Activated T-helper 9 cell treated with anti-CD3 and anti-CD28 coated beads, Interleukin-2, amount 50 U/mL, for 16 hours (primary cell): Measurements from ENCODE around the gene NOSTRIN.
"Not testable (repeated sequence)": the region's sequence is repeated elsewhere in the genome, so short reads cannot be mapped to it uniquely, and the experiment has no call there.

Source experiments
- DNase-seq: peaks from one replicate; pipeline ENCODE4 v3.0.0-alpha.2; 2020; ENCODE audit warnings: low read depth

The NOSTRIN gene

DNA sequence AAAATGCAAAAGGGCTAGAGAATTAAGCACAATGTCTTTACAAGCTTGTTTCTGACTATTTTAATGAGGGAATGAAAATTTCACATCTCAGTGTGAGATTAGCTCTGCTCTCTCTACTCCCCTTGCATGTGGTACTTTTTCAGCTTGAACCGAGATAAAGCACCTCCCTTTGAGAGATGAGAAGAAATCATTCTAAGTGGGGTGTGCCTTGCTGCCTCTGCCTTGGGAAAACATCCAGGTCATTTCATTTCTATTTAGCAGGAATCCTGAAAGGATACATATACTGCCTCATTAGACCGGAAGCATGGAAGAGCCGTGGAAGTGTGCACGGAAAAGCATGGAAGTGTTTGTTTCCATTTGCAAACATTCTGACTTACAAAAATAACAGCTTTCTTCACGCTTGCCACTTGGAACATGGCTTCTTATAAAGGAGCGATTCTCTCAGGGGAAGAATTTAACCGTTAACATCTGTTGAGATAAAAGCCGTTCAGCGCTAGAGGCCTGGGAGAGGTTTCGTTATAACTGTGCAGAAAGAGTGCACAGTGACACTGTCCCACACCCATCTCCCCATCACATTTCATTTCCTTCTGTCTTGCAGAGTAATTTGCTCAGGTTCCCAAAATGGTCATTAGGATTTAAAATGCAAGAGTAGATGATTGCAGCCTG is 16.7 kb downstream of the NOSTRIN start:
- no peak for DNase-seq

DNA sequence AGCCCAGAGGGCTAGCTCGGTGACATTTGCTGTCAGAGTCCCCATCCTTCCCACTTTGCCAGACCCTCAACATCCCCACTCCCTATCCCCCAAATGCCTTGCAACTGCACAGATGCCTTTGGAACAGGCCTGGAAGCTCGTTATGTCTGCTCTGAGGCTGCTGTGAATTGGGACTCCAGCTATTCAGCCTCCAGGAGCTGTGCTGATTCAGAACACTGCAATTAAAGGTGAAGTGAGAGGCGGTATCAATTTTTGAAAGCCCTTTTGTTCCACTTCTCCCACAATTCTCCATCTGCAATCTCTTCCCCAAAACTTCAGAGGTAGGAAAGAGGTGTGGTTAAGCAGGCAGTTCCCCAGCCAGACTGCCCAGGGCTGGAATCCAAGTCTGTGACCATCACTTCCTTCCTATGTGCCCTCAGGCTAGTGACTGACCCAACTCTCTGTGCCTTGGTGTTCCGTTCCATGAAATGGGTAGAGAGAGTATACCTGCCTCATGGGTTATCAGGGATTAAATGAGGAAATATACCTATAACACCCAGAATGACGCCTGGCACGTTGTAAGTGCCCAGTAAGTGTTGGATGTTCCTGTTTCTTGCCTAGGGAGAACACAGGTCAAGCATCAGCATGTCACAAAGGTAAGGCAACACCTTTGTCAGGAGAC is 17.5 kb downstream of the NOSTRIN start:
- DNase-seq: no peak

DNA sequence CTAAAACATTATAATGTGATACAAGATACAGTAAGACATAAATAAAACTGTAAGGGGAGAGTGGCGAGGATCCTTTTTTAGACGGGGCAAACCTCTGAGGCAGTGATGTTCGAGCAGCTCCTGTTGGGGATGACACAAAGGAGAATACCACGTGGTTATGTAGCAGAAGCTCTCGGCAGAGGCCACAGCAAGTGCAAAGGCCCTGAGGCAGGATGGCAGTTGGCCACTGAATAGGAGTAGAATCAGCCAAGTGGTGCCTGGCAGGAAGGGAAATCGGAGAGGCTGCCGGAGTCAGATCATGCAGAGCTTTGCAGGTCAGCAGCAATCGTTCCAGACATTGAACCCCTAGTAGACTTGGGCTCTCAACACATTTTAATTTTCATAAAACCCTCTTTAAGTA is 19.1 kb downstream of the NOSTRIN start:
- DNase-seq: no peak

DNA sequence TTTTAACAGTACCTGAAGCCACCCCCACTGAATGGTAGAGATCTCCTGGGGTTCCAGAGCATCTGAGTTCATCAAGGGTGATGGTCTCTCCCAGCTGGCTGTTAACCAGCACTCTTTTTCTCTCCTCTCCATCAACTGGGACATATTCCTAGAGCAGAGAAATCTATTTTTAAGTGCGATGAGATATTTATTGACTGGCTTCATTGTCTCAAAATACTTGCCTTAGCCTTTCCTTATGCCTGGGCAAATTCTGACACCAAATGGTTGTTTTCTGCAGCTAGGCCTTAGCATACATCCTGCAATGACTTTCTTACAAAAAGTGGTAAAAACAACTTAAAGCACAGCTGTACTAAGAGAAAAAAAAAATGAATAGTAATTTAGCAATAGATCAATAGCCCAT is 19.6 kb downstream of the NOSTRIN start:
- DNase-seq: no peak

DNA sequence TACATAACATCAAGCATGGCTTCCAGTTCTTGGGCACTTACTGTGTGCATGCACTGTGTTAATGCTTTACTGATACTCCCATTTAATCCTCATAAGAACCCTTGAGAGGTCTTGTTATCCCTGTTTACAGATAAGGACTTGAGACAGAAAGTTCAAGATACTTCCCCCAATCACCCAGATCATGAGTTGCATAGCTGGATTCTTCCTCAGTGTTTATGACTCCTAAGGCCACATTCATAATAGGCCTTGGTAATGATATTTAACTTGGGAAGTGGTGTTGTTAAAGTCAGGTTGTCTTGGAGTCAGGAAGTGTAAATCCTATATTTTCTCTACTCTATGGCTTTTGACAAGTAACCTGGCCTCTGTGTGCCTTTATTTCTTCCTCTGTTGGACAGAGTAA is 22.7 kb downstream of the NOSTRIN start:
- DNase-seq: no peak

DNA sequence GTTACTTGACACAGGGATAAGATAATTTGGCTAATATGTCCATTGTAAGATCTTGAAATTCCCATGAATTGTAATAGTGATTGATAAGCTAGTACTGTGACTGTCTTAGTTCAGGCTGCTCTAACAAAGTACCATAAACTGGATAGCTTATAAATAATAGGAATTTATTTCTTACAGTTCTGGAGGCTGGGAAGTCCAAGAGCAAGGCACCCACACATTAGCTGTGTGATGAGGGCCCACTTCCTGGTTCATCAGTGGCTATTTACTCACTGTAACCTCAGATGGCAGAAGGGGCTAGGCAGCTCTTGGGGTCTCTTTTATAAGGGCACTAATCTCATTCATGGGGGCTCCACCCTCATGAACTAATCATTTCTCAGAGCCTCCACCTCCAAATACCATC is 28.5 kb downstream of the NOSTRIN start:
- DNase-seq: no peak

DNA sequence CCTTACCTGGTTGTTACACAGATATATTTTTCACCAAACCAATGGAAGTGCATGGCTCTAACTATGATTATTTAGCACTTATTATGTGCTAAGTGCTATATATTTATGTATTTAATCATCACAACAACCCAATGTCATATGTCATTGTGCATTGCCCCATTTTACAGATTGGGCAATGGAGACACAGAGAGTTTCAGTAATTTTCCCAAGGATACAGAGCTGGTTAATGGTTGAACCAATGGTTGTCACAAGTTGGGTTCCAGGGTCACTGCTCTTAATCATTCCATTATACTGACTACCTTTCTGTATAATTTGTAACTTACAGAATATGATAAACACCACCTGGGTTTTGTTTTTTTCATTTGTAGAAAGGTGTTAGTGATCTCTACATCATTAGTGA is 29.2 kb downstream of the NOSTRIN start:
- DNase-seq: no peak

DNA sequence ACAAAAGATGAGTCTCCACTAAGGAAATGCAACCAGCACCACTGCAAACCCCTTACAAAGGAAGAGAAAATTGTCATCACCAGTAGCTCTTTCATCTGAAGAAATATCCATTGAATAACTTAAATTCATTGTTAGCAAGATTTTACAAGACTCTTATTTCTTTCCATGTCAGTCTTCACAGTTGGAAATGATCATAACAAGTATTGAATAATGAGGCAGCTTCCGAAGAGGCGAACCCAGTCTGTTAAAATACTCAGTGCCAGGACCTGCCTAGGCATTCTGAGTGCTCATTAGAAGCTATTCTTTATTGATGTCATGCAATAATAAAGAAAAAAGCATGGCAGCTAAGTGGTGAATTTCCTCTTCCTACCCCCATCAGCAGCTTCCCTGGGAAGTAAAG is 33.5 kb downstream of the NOSTRIN start:
- no peak for DNase-seq

DNA sequence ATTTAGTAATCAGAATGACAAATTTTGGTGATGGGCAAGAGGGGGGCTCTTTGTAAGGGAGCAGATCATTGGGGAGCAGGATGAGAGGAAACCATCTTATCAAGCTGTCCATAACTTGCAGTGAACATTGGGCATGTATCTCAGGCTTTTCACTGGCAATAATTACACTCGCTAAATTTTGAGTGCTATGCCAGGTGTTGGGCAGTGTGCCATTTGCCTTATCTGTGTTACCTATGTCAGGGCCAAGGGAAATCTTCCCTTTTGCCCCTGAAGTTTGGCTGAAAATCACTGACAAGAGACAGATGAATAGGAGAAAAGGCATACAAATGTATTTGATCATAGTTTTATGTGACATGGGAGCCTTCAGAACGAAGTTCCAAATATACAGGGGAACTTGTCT is 39.0 kb downstream of the NOSTRIN start:
- DNase-seq: no peak

DNA sequence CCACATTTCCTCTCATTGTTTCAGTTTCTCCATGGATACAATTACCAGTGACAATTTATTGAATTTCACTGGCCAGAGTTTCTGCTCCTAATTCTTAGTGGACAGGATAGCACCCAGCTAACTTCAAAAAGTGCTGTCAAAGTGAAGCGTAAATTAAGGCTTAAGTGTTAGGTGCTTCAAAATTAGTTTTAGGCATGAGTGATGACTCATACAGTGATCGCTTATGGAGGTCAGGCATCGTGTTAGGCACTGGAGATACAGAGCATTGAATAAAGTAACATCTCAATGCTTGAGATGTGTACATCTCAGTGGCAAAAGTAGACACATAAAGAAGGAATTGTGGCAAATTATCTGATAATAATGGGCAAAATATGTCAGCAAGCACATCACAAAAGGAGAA is 40.8 kb downstream of the NOSTRIN start:
- DNase-seq: no peak

DNA sequence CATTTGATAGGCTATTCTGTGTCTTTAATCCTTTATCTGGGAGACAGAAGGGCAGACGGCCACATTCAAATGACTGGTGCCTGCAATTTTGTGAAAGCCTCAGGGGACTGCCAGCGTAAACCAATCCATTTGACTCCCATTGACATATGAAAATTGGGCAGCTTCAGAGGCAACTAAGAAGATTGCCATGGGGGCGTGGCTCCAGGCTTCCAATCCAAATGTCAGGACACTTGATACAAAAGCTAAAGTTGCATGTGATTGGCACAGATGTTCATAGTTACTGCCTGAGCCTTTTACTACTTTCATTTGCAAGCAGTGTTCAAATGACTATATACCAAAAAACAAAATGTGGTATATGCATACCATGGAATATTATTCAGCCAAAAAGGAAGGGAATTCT is 45.8 kb downstream of the NOSTRIN start:
- no peak for DNase-seq

DNA sequence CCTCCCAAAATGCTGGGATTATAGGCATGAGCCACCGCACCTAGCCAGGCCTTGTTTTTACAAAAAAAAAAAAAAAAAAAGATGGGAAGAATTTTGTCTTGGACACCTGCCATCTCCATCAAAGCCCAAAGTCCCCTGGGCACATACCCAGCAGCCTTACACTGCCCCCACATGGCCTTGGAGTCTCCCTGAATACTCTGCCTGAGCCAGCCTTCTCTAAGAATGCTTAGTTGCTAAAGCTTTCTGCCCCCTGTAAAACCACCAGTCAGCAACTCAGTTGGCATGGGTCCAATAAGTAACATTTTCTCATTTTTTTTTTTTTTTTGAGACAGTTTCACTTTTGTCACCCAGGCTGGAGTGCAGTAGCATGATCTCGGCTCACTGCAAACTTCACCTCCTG is 47.2 kb downstream of the NOSTRIN start:
- DNase-seq: no peak

DNA sequence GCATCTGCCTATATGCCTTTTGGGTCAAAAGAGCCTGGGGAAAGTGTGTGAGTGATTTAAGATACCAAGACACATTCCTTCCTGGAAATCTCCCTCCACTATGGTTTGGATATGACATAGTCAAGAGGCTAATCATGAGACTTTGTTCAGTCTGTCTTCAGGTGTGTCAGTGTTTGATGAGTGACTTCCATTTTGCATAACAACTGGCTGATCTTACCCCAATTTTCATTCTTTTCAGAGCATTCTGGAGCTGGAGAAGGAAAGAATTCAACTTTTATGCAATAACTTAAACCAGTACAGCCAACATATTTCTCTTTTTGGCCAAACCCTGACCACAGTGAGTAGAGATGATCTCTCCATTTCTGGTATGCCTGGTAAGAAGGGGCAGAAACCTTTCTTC is 48.4 kb downstream of the NOSTRIN start:
- no peak for DNase-seq

DNA sequence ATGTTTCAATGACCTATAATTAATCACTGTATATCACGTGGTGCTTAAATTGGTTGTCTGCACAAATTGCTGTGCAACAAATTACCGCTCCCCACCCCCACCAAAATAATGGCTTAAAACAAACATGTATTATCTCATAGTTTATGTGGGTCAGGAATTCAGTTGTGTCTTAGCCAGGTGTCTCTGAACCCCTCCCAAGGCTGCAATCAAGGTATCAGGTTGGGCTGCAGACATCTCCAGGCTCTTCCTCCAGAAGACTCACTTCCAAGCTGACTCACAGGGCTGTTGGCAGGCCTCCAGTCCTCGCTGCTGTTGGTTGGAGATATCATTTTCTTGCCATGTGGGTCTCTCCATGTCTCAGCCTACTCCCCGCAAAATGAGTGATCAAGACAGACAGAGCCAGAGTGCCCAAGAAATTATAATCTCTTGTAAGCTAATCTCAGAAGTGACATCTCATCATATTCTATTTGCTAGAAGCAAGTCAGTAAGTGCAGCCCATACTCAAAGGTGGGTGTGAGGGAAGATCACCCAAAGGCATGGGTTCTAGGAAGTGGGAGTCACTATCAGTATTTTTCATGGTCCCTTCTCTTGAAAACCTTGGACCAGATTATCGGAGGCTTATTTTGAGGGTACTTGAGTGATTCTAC is 49.4 kb downstream of the NOSTRIN start:
- DNase-seq: no peak

DNA sequence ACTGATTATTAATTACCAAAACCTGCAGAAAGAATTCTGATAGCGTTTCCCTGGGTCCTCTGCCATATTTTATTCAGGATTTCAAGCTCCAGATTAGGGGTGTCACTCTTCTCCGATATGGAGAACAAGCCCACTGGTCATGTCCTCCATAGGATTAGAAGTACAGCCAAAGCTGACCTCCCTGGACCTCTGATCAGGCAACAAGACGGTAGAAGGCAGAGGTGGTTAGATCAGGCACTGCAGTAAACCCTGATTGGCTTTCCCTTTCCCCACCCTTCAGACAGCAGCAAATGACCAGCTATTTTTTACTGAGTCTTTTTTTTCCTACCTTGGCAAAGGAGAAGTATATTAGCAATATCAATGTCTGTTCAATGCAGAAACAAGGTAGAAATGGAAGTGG is 50.0 kb downstream of the NOSTRIN start:
- no peak for DNase-seq

DNA sequence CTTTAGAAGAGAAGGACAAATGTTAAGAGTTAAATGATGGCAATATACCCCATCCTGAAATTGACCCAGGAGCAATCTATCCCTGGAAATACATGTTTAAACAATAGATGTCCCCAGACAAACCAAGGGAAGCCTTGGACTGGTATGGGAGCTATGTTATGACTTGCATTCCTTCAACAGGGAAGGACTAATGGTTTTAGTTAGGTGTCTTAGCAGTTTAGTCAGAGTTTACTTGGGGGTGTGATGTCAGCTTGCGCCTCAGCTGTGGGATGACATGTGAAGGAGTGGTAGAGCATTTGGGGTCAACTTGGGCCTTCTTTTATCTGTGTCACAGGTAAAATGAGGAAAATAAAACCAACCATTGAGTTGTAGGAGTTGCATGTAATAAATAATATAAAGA is 51.0 kb downstream of the NOSTRIN start:
- DNase-seq: no peak

DNA sequence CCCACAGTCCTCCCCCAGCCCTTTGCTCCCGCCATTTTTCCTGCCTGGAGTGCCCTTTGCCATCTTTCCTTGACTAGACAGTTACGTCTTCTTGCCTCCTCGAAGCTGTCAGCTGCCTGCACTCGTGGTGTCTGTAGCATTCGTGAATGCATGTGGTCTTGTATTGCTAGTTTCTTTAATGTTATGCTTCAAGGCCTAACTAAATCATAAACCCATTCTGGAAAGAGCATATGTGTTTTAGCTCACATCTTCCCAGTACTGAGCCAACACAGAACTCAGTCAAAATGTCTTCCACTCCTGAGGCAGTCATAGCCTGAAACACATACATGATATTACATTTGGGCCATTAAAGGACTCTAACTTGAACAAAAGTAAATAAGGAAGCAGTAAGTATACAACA is 52.2 kb downstream of the NOSTRIN start:
- no peak for DNase-seq

DNA sequence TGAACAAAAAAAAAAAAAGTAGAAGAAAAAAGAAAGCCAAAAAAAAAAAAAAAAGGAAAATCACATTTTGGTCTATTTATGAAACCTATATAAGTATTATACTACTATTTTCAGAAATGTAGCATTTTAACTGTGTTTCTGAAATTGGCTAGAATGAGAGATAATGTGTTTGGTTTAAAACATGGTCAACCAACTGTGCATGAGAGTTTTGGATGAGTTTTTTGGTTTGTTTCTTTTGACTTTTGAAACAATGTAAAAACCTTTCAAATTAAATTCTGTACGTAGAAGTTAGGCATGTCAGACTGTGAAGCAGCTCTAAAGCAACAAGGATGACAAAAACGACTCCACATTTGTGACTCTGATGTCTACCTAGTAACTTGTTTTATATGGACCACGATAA is 53.2 kb downstream of the NOSTRIN start:
- no peak for DNase-seq

DNA sequence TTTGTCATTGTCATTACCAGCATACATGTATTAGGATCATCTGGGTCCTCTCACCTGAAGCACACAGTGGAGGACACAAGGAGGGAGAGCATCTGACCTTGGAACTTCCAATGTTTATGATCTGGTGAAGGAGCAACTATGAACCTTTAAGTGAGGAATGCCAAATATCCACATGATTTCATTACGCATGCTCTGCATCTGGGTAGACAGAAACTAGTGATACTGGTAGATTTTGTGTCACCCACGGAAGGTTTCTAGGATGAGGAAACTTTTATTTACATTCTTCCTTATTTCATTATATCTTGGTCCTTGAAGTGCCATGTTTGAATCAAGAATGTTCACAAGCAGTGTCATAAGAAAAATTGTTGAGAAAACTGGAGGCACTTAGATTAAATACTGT is 55.7 kb downstream of the NOSTRIN start:
- no peak for DNase-seq

DNA sequence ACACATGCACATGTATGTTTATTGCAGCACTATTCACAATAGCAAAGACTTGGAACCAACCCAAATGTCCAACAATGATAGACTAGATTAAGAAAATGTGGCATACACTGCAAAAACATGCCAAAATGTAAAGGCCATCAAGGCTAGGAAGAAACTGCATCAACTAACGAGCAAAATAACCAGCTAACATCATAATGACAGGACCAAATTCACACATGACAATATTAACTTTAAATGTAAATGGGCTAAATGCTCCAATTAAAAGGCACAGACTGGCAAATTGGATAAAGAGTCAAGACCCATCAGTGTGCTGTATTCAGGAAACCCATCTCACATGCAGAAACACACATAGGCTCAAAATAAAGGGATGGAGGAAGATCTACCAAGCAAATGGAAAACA is 64.7 kb downstream of the NOSTRIN start:
- DNase-seq: not testable (repeated sequence)

DNA sequence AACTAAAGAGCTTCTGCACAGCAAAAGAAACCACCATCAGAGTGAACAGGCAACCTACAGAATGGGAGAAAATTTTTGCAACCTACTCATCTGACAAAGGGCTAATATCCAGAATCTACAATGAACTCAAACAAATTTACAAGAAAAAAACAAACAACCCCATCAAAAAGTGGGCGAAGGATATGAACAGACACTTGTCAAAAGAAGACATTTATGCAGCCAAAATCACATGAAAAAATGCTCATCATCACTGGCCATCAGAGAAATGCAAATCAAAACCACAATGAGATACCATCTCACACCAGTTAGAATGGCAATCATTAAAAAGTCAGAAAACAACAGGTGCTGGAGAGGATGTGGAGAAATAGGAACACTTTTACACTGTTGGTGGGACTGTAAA is 67.9 kb downstream of the NOSTRIN start:
- DNase-seq: not testable (repeated sequence)

DNA sequence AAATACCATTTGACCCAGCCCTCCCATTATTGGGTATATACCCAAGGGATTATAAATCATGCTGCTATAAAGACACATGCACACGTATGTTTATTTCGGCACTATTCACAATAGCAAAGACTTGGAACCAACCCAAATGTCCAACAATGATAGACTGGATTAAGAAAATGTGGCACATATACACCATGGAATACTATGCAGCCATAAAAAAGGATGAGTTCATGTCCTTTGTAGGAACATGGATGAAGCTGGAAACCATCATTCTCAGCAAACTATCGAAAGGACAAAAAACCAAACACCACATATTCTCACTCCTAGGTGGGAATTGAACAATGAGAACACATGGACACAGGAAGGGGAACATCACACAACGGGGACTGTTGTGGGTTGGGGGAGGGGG is 68.4 kb downstream of the NOSTRIN start:
- DNase-seq: not testable (repeated sequence)

DNA sequence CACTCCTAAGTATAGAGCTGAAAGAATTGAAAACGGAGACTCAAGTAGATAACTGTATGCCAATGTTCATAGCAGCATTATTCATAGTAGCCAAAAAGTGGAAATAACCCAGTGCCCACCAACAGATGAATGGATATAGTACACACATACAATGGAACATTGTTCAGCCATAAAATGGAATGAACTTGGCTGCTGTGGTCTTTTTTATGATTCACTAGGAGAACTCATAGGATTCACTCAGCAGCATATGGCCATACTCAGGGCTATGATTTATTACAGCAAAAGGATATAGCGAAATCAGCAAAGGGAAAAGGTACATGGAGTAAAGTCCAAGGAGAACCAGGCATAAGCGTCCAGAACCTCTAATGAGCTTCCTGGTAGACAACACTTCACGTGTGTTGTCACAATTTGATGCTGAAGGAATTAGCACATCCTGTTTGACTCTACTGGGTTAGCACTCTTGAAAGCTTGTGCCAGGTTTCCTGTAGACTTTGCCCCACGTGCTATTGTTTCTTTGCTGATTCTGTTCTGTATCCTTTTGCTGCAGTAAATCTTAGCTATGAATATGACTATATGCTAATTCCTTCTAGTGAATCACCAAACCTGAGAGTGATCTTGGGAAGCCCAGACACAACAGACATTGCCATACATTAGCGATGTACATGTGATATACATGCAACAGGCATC is 72.1 kb downstream of the NOSTRIN start:
- DNase-seq: no peak
